ENCODE data around the gene APOL2. TPM values are rescaled to one million over a fixed set of nuclear protein-coding genes. Genes with fewer than 3 reads are reported as not detected.
A peak's percentile ranks its signal among the peaks of the same experiment; 100 is the strongest.

APOL2 gene
- total and polyA plus RNA-seq, 12 donors: 28.6 to 215 (median 53.3) TPM

- DNase-seq: no peak
- TF ChIP-seq CTCF (IDR thresholded peaks at IDR 0.05): no peak
- peaks cover 9 to 30% (median 25%) of the 10 kb centered on the region in 9 donors for H3K4me1 ChIP-seq
- 60 to 72% methylated on average over 5 of the region's 5 CpGs for WGBS, 2 donors
- intact Hi-C loops (cut with DNase I): loop anchor here in 2 of 10 donors (5.0 kb wide), 2 partner anchors 33 to 38 kb away; no protein-coding TSS in a partner anchor
- H3K27me3 ChIP-seq: no peaks in the 10 kb centered on the region
- peak overlapping the region; percentile 39 to 83 (median 74) for H3K27ac ChIP-seq
- H3K4me3 ChIP-seq: no peak overlapping the region
- peak; percentile 60 to 89 (median 70) for ATAC-seq
- no peaks in the 10 kb centered on the region for H3K36me3 ChIP-seq
- H3K9me3 ChIP-seq: peaks cover 0 to 9% (median 0%) of the 10 kb centered on the region in 11 donors
Observed at GRCh38 chr22:36244522-36245391, 5.4 kb upstream of the APOL2 start.

DNA sequence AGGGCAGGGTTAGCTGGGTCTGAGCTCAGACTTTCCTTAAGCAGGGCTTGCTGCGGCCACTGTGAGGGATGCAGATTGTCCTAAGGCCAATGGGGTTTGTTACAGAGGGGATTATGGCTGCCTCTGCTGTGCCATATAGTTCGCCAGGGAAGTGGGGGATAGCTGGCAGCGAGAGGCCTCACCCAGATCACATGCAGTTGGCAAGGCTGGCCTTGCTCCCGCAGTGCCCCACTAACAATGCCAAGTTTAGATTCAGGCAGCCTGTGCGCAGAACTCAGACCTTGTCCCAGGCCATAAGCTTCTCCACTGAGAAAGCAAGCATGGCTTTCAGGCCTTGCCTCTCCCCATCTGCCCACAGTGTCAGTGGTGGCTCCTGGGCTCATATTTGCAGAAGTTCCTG, 4.7 kb upstream of the APOL2 start:
- Histone ChIP-seq H3K27me3 (no peaks in the 10 kb centered on the region), H3K27ac (peak overlapping the region; percentile 17 to 83 (median 74)), H3K4me3 (no peak overlapping the region), H3K4me1 (peaks cover 9 to 32% (median 27%) of the 10 kb centered on the region in 9 donors), H3K36me3 (no peaks in the 10 kb centered on the region), H3K9me3 (peaks cover 0 to 9% (median 0%) of the 10 kb centered on the region in 11 donors)
- 63 to 64% methylated on average over 5 of the region's 5 CpGs for WGBS, 2 donors
- TF ChIP-seq CTCF (IDR thresholded peaks at IDR 0.05): no peak
- ATAC-seq: peak in 4 of 8 donors; percentile 8 to 35 (median 26)
- intact Hi-C loops (cut with DNase I): loop anchor here in 2 of 10 donors (5.0 kb wide), 2 partner anchors 33 to 38 kb away; no protein-coding TSS in a partner anchor
- no peak for DNase-seq

DNA sequence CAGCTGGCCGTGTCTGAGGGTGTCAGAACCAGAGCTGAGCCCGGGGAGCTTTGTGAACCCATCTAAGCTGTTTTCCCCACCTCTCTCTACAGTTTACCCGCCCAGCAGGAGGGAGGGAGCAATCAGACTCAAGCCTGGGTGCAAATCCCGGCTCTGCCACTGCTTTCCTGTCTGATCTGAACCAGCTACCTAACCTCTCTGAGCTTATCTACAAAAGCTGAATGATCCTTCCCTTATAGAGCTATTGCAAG, 252 bp downstream of the APOL2 start:
- peaks cover 0 to 9% (median 0%) of the 10 kb centered on the region in 11 donors for H3K9me3 ChIP-seq
- intact Hi-C loops (cut with DNase I): loop anchor here in 7 of 10 donors (5.0 kb wide), 4 partner anchors 37 to 47 kb away; partner anchors contain the start of gene APOL4 (in 1 of the 7)
- H3K36me3 ChIP-seq: peaks cover 0 to 29% (median 12%) of the 10 kb centered on the region in 9 donors
- H3K4me1 ChIP-seq: peaks cover 26 to 62% (median 55%) of the 10 kb centered on the region in 9 donors
- 2% methylated on average over 4 of the region's 4 CpGs for WGBS, 2 donors
- TF ChIP-seq CTCF (IDR thresholded peaks at IDR 0.05): no peak
- H3K27me3 ChIP-seq: no peaks in the 10 kb centered on the region
- ATAC-seq: peak in 7 of 8 donors; percentile 10 to 40 (median 17)
- peak overlapping the region; percentile 83 to 97 (median 92) for H3K27ac ChIP-seq
- H3K4me3 ChIP-seq: peak overlapping the region; percentile 59 to 83 (median 66)
- no peak for DNase-seq

GRCh38 chr22:36238373-36239149, 766 bp downstream of the APOL2 start:
- TF ChIP-seq CTCF (IDR thresholded peaks at IDR 0.05): no peak
- Histone ChIP-seq H3K27me3 (no peaks in the 10 kb centered on the region), H3K9me3 (peaks cover 0 to 9% (median 0%) of the 10 kb centered on the region in 11 donors), H3K36me3 (peaks cover 0 to 34% (median 12%) of the 10 kb centered on the region in 9 donors), H3K4me3 (peak overlapping the region; percentile 59 to 83 (median 66)), H3K4me1 (peaks cover 21 to 59% (median 50%) of the 10 kb centered on the region in 9 donors), H3K27ac (peak overlapping the region; percentile 83 to 97 (median 92))
- DNase-seq: no peak
- intact Hi-C loops (cut with DNase I): loop anchor here in 7 of 10 donors (5.0 kb wide), 4 partner anchors 36 to 46 kb away; partner anchors contain the start of gene APOL4 (in 1 of the 7)
- 1 to 6% methylated on average over 5 of the region's 5 CpGs for WGBS, 2 donors
- peak; percentile 9 to 62 (median 42) for ATAC-seq
